GM18498 (cell line): Measurements from ENCODE around the gene ZNF165.
A peak's percentile ranks its signal among the peaks of the same experiment; 100 is the strongest.
"Not testable (repeated sequence)": the region's sequence is repeated elsewhere in the genome, so short reads cannot be mapped to it uniquely, and the experiment has no call there.

Experiments
- ATAC-seq: cut with Tn5 transposase; IDR thresholded peaks from one replicate; pipeline ENCODE4 v1.9.1; 2021; ENCODE audit warnings: mild to moderate bottlenecking, moderate library complexity; ENCODE audit not compliant: unreplicated experiment

ZNF165 gene

GRCh38 chr6:28080381-28080630 lies at the start of gene ZNF165:
ZNF165 (plus strand) TSS chr6:28080568; CDS start chr6:28085481, 4,913 bp downstream.
- peak; percentile 23 for ATAC-seq

GRCh38 chr6:28053584-28053983 lies 26.8 kb upstream of the ZNF165 start:
- no peak for ATAC-seq

GRCh38 chr6:28060405-28060804 lies 20.0 kb upstream of the ZNF165 start:
- ATAC-seq: no peak

- ATAC-seq: no peak
These were observed 16.1 kb upstream of the ZNF165 start for GRCh38 chr6:28064272-28064671.

- ATAC-seq: no peak
These were observed 12.3 kb upstream of the ZNF165 start for GRCh38 chr6:28068067-28068466.

- ATAC-seq: not testable (repeated sequence)
These were observed 9.4 kb upstream of the ZNF165 start for GRCh38 chr6:28070968-28071367.

- no peak for ATAC-seq
These were observed 2.3 kb upstream of the ZNF165 start for GRCh38 chr6:28078050-28078449.

GRCh38 chr6:28078836-28079235 lies 1.5 kb upstream of the ZNF165 start:
- no peak for ATAC-seq

- peak; percentile 82 for ATAC-seq
These were observed 490 bp downstream of the ZNF165 start for GRCh38 chr6:28080631-28081485.

- peak; percentile 53 for ATAC-seq
These were observed 1.1 kb downstream of the ZNF165 start for GRCh38 chr6:28081486-28081751.

GRCh38 chr6:28082939-28083338 lies 2.6 kb downstream of the ZNF165 start:
- ATAC-seq: no peak

- no peak for ATAC-seq
These were observed 8.7 kb downstream of the ZNF165 start for GRCh38 chr6:28089054-28089453.

- no peak for ATAC-seq
These were observed 10.7 kb downstream of the ZNF165 start for GRCh38 chr6:28090917-28091586.

- ATAC-seq: not testable (repeated sequence)
These were observed 21.9 kb downstream of the ZNF165 start for GRCh38 chr6:28102222-28102621.

GRCh38 chr6:28102699-28103098 lies 22.3 kb downstream of the ZNF165 start:
- ATAC-seq: not testable (repeated sequence)

GRCh38 chr6:28104392-28105244 lies 24.2 kb downstream of the ZNF165 start:
- ATAC-seq: peak; percentile 99

- peak; percentile 17 for ATAC-seq
These were observed 24.9 kb downstream of the ZNF165 start for GRCh38 chr6:28105245-28105639.

- no peak for ATAC-seq
These were observed 27.1 kb downstream of the ZNF165 start for GRCh38 chr6:28107506-28107905.

GRCh38 chr6:28111964-28112363 lies 31.6 kb downstream of the ZNF165 start:
- ATAC-seq: no peak

GRCh38 chr6:28115799-28116198 lies 35.4 kb downstream of the ZNF165 start:
- ATAC-seq: no peak

- ATAC-seq: no peak
These were observed 37.1 kb downstream of the ZNF165 start for GRCh38 chr6:28117386-28118050.
